ENCODE data around the gene NTM.

GRCh38 chr11:131771471-131771870 lies 401.1 kb downstream of the NTM start:
- TF ChIP-seq SP1 (IDR thresholded peaks at IDR 0.05) (no peak), FOXM1 (IDR thresholded peaks at IDR 0.05; ENCODE audit: borderline replicate concordance) (no peak), TARDBP (IDR thresholded peaks at IDR 0.05) (no peak), ELF4 (IDR thresholded peaks at IDR 0.05) (no peak), NFRKB (IDR thresholded peaks at IDR 0.05) (no peak), SUZ12 (IDR thresholded peaks at IDR 0.05) (no peak), LEF1 (IDR thresholded peaks at IDR 0.05; ENCODE audit: borderline replicate concordance) (no peak), ARNT (IDR thresholded peaks at IDR 0.05) (no peak), BHLHE40 (IDR thresholded peaks at IDR 0.05; ENCODE audit: borderline replicate concordance) (no peak), FOXK2 (IDR thresholded peaks at IDR 0.05) (no peak), CTBP1 (IDR thresholded peaks at IDR 0.05; ENCODE audit: borderline replicate concordance) (no peak), L3MBTL2 (conservative IDR thresholded peaks at IDR 0.05) (no peak), FOXA1 (IDR thresholded peaks at IDR 0.05) (no peak), PKNOX1 (IDR thresholded peaks at IDR 0.05) (no peak)
